Thyroid gland (tissue), 4 donors: ENCODE measurements around the gene IL5RA.

Experiments used
- CTCF ChIP-seq, 6 experiments: fragments of 200-600 bp in 3 of 6; fragments of 450-650 bp in 3 of 6; sonication (generic) in 3 of 6; IDR thresholded peaks; one replicate each; pipeline ENCODE4 v1.5.1; 2016 to 2019; ENCODE audit warnings: antibody characterized with exemption in 6 of 6, mild to moderate bottlenecking in 2 of 6, inconsistent platforms in 1 of 6, moderate library complexity in 1 of 6
- POLR2A ChIP-seq, 2 donors: fragments of 450-650 bp; IDR thresholded peaks; one replicate each; pipeline ENCODE4 v1.6.1; 2017; ENCODE audit warnings: antibody characterized with exemption in 2 of 2, mild to moderate bottlenecking in 2 of 2, moderate library complexity in 1 of 2

- TF ChIP-seq CTCF (IDR thresholded peaks at IDR 0.05) (no peak), POLR2A (IDR thresholded peaks at IDR 0.05) (no peak)
Measured at GRCh38 chr3:3133500-3133899, 23.3 kb upstream of the IL5RA start.
